ENCODE results near the gene NT5DC1. TPM values are rescaled to one million over a fixed set of nuclear protein-coding genes. Genes with fewer than 3 reads are reported as not detected.
A peak's percentile ranks its signal among the peaks of the same experiment; 100 is the strongest.

Gene NT5DC1
- total RNA-seq, 1 donor from 2014 or later = 29.7 TPM

DNA sequence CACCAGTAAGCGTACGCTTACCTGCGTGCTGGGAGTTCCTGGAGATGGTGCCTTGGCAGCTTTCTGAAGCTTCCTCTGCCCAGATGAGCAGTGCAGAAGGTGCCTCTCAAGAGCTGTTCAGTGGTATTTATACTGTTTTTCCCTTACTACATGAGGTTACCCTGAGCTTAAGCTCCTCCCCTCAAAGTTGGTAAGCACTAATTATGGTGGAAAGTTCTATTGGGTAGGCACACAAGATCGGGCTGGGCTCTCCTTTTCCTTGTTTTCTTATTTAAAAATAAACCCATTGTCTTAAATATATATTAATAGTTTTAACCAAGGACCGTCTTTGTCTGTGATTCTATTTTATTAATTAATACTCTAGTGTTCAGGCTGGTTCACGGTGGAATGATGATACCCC is 25.4 kb downstream of the NT5DC1 start, which contains the start of gene COL10A1:
Gene COL10A1, minus strand, starts transcription at position 101 of the 400 bp plus-strand sequence. CDS start 640 bp downstream, outside the sequence.
- no peak within 1 kb of the TSS for H3K27ac ChIP-seq (ENCODE audit: low read depth, low read length)
- FAIRE-seq (no peak), DNase-seq (ENCODE audit: low read depth) (no peak)
- H4K20me1 ChIP-seq (ENCODE audit: insufficient read depth, low read length) = no peaks in the 10 kb centered on the region
- H3K27ac Mint-ChIP-seq (ENCODE audit: unreplicated experiment) = no peak within 1 kb of the TSS
- no peaks in the 10 kb centered on the region for H3K4me1 ChIP-seq (ENCODE audit: insufficient read depth, low read length)
- H3K36me3 ChIP-seq (ENCODE audit: insufficient read depth, low read length) = no peaks in the 10 kb centered on the region
- no peak within 1 kb of the TSS for H2AFZ ChIP-seq (ENCODE audit: low read depth, low read length)
- no peak within 1 kb of the TSS for H3K9ac ChIP-seq (ENCODE audit: low read length)
- H3K4me3 ChIP-seq (ENCODE audit: insufficient read depth, low read depth, low read length) = no peak within 1 kb of the TSS
- H3K9me3 ChIP-seq (ENCODE audit: insufficient read depth, low read depth, low read length) = no peaks in the 10 kb centered on the region
- no peak within 1 kb of the TSS for H3K4me2 ChIP-seq (ENCODE audit: low read length)
- no peaks in the 10 kb centered on the region for H3K36me3 Mint-ChIP-seq (ENCODE audit: low read depth, unreplicated experiment)
- H3K9me3 Mint-ChIP-seq (ENCODE audit: unreplicated experiment) = no peaks in the 10 kb centered on the region
- H3K27me3 Mint-ChIP-seq (ENCODE audit: low read depth, unreplicated experiment) = no peaks in the 10 kb centered on the region
- no peaks in the 10 kb centered on the region for H3K27me3 ChIP-seq (ENCODE audit: insufficient read depth, low read length)
- no peak within 1 kb of the TSS for H3K4me3 Mint-ChIP-seq (ENCODE audit: unreplicated experiment)
- no peaks in the 10 kb centered on the region for H3K79me2 ChIP-seq (ENCODE audit: insufficient read depth, low read length)
- TF ChIP-seq, protein P1, sequence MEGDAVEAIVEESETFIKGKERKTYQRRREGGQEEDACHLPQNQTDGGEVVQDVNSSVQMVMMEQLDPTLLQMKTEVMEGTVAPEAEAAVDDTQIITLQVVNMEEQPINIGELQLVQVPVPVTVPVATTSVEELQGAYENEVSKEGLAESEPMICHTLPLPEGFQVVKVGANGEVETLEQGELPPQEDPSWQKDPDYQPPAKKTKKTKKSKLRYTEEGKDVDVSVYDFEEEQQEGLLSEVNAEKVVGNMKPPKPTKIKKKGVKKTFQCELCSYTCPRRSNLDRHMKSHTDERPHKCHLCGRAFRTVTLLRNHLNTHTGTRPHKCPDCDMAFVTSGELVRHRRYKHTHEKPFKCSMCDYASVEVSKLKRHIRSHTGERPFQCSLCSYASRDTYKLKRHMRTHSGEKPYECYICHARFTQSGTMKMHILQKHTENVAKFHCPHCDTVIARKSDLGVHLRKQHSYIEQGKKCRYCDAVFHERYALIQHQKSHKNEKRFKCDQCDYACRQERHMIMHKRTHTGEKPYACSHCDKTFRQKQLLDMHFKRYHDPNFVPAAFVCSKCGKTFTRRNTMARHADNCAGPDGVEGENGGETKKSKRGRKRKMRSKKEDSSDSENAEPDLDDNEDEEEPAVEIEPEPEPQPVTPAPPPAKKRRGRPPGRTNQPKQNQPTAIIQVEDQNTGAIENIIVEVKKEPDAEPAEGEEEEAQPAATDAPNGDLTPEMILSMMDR (IDR thresholded peaks at IDR 0.05; ENCODE audit: insufficient read depth, low read depth, low read length) = no peak
- TF ChIP-seq EZH2 (IDR thresholded peaks at IDR 0.05; ENCODE audit: insufficient read depth, low read length) = no peak
- peaks cover 9% of the 10 kb centered on the region for H3K4me1 Mint-ChIP-seq (ENCODE audit: low read depth, unreplicated experiment)

DNA sequence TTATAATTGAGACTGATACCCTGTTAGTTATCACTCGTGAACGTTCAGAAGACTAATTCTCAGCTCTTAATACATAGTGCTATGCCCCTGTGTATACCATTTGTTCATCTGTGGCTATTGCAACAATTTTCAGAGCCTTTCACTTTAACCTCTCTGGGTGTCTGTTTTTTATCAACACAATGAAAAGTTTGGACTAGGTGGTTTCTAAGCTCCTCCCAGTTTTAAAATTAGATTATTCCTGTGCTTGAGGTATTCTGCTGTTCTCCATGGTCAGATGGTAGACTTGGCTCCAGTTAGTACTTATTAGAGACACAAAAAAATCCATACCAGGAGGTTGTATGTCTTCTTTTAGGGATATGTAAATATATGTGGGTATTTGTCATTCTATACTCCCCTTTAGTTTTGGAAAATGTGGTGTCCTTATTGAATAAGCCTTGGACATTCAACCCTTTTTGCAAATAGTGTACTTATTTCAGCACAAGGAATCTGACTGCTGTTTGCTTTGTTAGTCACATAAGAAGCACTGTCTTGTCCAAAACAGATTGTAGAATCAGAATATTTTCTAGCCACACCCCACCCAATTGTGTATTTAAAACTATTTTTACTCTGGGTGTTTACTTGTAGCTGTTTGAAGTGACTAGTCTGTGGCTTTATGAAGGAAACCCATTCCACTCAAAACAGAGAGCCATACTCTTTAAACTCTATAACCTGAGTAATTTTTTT is 27.3 kb downstream of the NT5DC1 start:
- H3K9me3 ChIP-seq (ENCODE audit: insufficient read depth, low read depth, low read length) = no peaks in the 10 kb centered on the region
- H3K4me3 Mint-ChIP-seq (ENCODE audit: unreplicated experiment) = no peak overlapping the region
- H3K36me3 Mint-ChIP-seq (ENCODE audit: low read depth, unreplicated experiment) = peaks cover 4% of the 10 kb centered on the region
- no peaks in the 10 kb centered on the region for H3K36me3 ChIP-seq (ENCODE audit: insufficient read depth, low read length)
- H3K79me2 ChIP-seq (ENCODE audit: insufficient read depth, low read length) = no peaks in the 10 kb centered on the region
- H3K27me3 Mint-ChIP-seq (ENCODE audit: low read depth, unreplicated experiment) = no peaks in the 10 kb centered on the region
- no peaks in the 10 kb centered on the region for H3K27me3 ChIP-seq (ENCODE audit: insufficient read depth, low read length)
- H3K9ac ChIP-seq (ENCODE audit: low read length) = no peak overlapping the region
- H4K20me1 ChIP-seq (ENCODE audit: insufficient read depth, low read length) = no peaks in the 10 kb centered on the region
- H2AFZ ChIP-seq (ENCODE audit: low read depth, low read length) = no peak overlapping the region
- TF ChIP-seq, protein P1 (IDR thresholded peaks at IDR 0.05; ENCODE audit: insufficient read depth, low read depth, low read length) = no peak
- no peak for TF ChIP-seq EZH2 (IDR thresholded peaks at IDR 0.05; ENCODE audit: insufficient read depth, low read length)
- H3K4me1 Mint-ChIP-seq (ENCODE audit: low read depth, unreplicated experiment) = peaks cover 9% of the 10 kb centered on the region
- H3K4me1 ChIP-seq (ENCODE audit: insufficient read depth, low read length) = no peaks in the 10 kb centered on the region
- H3K9me3 Mint-ChIP-seq (ENCODE audit: unreplicated experiment) = no peaks in the 10 kb centered on the region
- peak; percentile 56 for FAIRE-seq
- peak; percentile 14 for DNase-seq (ENCODE audit: low read depth)
- no peak overlapping the region for H3K27ac ChIP-seq (ENCODE audit: low read depth, low read length)
- no peak overlapping the region for H3K4me2 ChIP-seq (ENCODE audit: low read length)
- H3K4me3 ChIP-seq (ENCODE audit: insufficient read depth, low read depth, low read length) = no peak overlapping the region
- no peak overlapping the region for H3K27ac Mint-ChIP-seq (ENCODE audit: unreplicated experiment)

DNA sequence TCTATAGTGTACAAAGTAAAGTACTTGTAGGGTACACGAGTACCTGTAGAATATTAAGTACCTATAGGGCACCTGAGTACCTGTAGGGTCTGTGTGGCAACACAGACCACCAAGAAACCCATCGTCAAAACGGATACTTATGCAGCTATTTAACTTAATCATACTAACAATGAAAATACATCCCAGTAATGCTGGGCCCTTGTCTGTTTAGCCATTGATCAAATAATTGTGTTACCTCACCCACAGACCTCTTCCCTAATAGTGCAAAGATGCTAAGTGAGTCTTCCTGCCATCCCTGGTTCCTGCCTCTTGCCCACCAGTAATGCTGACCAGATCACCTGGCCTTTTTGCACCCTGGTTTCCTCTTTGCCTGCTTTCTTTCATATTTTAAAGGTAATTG is 32.8 kb downstream of the NT5DC1 start:
- Histone ChIP-seq H3K4me1 (ENCODE audit: insufficient read depth, low read length) (no peaks in the 10 kb centered on the region), H3K9ac (ENCODE audit: low read length) (no peak overlapping the region), H2AFZ (ENCODE audit: low read depth, low read length) (no peak overlapping the region), H3K27me3 (ENCODE audit: insufficient read depth, low read length) (no peaks in the 10 kb centered on the region), H3K4me3 (ENCODE audit: insufficient read depth, low read depth, low read length) (no peak overlapping the region), H3K79me2 (ENCODE audit: insufficient read depth, low read length) (no peaks in the 10 kb centered on the region), H3K4me2 (ENCODE audit: low read length) (no peak overlapping the region), H3K27ac (ENCODE audit: low read depth, low read length) (no peak overlapping the region), H3K36me3 (ENCODE audit: insufficient read depth, low read length) (no peaks in the 10 kb centered on the region), H4K20me1 (ENCODE audit: insufficient read depth, low read length) (no peaks in the 10 kb centered on the region), H3K9me3 (ENCODE audit: insufficient read depth, low read depth, low read length) (no peaks in the 10 kb centered on the region)
- Mint-ChIP-seq H3K36me3 (ENCODE audit: low read depth, unreplicated experiment) (peaks cover 6% of the 10 kb centered on the region), H3K9me3 (ENCODE audit: unreplicated experiment) (no peaks in the 10 kb centered on the region), H3K27me3 (ENCODE audit: low read depth, unreplicated experiment) (no peaks in the 10 kb centered on the region), H3K4me1 (ENCODE audit: low read depth, unreplicated experiment) (peaks cover 8% of the 10 kb centered on the region), H3K27ac (ENCODE audit: unreplicated experiment) (no peak overlapping the region), H3K4me3 (ENCODE audit: unreplicated experiment) (no peak overlapping the region)
- no peak for DNase-seq (ENCODE audit: low read depth)
- no peak for FAIRE-seq
- TF ChIP-seq, protein P1 (IDR thresholded peaks at IDR 0.05; ENCODE audit: insufficient read depth, low read depth, low read length) = no peak
- TF ChIP-seq EZH2 (IDR thresholded peaks at IDR 0.05; ENCODE audit: insufficient read depth, low read length) = no peak

All from astrocyte (in vitro differentiated cells and primary cell).